Measurements from ENCODE around the gene EVX1.

The EVX1 gene

DNA sequence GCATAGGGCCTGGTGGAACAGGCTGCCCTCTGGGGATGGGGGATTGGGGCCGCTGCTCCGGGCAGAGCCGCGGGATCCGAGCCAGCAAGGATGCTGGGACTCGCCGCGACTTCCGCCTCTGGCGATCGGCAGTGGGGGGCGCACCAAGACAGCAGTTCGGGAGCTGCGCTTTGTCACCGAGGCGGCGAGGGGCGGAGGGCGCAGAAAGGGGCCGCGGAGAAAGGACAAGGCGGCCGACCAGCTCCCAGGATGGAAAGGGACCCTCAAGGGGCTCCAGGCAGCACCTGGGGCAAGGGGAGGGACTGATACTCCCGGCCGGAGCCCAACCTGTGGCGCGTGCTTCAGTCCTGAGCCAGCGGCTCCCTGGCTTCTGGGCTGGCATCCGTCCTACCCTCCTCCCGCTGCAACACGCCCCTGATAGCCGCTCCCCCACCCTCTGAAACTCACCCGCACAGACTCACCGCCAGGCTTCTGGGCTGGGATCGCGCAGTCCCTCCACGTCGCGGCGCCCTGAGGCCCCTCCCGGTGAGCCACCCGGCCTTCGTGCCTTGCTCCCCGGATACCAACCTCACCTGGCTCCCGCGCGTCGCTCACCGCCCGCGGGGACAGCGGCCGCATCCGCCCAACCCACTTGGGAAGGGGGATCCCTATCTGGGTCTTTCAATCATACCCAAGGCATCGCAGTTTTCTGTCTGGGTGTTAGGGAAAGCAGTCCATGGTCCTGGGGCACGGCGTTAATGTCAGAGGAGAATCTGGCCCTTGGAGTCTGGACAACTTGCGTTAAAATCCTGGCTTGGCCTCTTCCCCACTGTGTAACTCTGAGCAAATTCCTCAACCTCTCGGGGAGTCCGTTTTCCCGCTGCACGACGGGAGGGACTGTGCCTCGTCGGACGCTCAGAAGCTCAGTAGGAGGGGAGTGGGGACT is 7.0 kb upstream of the EVX1 start:
- DNase-seq, result peak; percentile 43

DNA sequence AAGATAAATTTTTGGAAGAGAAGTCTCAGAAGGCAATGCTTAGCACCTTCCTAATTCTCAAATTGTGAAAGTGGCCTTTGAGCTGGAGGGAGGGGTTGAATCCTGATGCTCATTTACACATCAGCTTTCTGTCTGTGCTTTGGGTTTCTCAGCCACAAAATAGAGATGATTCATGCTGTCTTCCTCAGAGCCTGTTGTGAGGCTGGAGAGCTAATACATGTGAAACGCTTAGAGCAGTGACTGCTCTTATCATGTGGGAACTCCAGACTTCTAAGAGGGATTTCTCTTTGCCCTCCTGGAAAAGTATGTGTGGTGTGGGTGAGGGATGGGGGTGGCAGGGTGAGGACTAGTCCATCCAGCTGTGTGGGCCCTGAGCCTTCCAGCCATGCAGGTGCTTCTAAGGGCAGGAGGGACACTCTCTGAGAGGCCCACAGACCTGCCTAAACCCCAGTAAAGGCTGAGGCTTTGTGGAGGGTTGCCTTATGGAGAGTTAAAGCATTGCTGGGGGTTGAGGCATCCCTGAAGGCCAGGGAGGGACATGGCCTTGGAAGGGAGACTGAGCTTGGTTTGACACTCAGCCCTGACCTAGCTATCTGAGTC is 4.8 kb upstream of the EVX1 start:
- DNase-seq, result no peak

GRCh38 chr7:27238979-27239386 is 3.6 kb upstream of the EVX1 start:
- no peak for DNase-seq

GRCh38 chr7:27239387-27240014 is 3.1 kb upstream of the EVX1 start:
- DNase-seq, result no peak

- no peak for DNase-seq
These were observed 2.4 kb upstream of the EVX1 start for GRCh38 chr7:27240015-27240731.

- no peak for DNase-seq
These were observed 1.2 kb upstream of the EVX1 start for GRCh38 chr7:27241189-27242056.

- no peak for DNase-seq
These were observed 448 bp upstream of the EVX1 start for GRCh38 chr7:27242154-27242553.

DNA sequence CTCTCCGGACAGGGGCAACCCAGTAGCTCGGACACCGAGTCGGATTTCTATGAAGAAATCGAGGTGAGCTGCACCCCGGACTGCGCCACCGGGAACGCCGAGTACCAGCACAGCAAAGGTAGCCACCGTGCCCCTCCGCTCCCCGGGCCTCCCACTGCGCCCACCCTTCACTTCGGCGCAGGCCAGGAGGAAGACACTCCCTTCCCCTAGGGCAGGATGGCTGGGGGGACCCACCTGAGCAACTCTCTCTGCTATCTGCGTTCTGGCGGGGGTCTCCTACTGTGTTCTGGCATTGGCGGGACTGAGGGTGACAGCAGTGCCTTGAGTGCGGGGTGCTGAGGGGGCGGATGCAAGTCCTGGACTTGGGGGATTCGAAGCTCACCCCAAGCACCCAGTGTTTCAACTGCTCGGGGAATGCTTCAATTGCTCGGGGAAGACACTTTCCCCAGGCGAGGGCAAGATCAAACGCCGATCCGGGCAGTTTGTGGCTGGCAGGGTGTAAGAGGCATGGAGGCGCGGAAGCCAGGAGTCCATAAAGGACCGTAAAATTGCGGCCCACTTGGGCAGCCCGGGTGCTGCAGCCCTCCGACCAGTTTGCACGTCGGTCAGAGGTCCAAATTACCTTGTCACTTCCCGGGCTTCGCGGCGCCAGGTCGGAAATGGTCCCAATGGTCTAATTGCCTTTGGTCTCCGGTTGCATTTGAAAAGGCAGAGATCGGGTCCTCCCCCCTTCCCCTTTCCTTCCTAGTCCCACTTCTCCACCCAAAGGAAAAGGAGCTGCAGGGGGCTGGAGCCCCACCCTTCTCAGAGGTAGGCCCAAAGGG is 950 bp downstream of the EVX1 start:
- DNase-seq, result no peak

GRCh38 chr7:27244488-27245123 is 2.0 kb downstream of the EVX1 start:
- no peak for DNase-seq

GRCh38 chr7:27245124-27245797 is 2.7 kb downstream of the EVX1 start:
- DNase-seq, result no peak

DNA sequence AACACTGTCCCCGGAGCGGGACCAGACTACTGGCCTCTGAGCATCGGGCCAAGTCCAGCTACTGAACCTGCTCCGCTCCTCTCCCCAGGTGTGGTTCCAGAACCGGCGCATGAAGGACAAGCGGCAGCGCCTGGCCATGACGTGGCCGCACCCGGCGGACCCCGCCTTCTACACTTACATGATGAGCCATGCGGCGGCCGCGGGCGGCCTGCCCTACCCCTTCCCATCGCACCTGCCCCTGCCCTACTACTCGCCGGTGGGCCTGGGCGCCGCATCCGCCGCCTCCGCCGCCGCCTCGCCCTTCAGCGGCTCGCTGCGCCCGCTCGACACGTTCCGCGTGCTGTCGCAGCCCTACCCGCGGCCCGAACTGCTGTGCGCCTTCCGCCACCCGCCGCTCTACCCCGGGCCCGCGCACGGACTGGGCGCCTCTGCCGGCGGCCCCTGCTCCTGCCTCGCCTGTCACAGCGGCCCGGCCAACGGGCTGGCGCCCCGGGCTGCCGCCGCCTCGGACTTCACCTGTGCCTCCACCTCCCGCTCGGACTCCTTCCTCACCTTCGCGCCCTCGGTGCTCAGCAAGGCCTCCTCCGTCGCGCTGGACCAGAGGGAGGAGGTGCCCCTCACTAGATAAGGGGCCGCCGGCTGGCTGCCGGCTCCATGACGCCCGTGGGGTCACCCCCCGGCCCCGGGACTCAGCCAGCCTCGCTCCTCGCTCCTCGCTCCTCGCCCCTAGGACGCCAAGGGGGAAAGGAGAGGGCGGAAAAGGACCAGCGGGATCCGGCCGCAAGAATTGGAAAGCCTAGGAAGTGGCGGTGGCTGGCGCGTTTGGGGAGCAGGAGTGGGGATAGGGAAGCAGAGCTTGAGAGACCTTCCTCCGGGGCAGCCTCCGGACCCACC is 3.4 kb downstream of the EVX1 start:
- DNase-seq, result peak; percentile 22

- DNase-seq, result no peak
These were observed 4.4 kb downstream of the EVX1 start for GRCh38 chr7:27247000-27247399.

GRCh38 chr7:27247452-27248426 is 5.1 kb downstream of the EVX1 start:
- no peak for DNase-seq

GRCh38 chr7:27248427-27248806 is 5.8 kb downstream of the EVX1 start:
- DNase-seq, result no peak

DNA sequence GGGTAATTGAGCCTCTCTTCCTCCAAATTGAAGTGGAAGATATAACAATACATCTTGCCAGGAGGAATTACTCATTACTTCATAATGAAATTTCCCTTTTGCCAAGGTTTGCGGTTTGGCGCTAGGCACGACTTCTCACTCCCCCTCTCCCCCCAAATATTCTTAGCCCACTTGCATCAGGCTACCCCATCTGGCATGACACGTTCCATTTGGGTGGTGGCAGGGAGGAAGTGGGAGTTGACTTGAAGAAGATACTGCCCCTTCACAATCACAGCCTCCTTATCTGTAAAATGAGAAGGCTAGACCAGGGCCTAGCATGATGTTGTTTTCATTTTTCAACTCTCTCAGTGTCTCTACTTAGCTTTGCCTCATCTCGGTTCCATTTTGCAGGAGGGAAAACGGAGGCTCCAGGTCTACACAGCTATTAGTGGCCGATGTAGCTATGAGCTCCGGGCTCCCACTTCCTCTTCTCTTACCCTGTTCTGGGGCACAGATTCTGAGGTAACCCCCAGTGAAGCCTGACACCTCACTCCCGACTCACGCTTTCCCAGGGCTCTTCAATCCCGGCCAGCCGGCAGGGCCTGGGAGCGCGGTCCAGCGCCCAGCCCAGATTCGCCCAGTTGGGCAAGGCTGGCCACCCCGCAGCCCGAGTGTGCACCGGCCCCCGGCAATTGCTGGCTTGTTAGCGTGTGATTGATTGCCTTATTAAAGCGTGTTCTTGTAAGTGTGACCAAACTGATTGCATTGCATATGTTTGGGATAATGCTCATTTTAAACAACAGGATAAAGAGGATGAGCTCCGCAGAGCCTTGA is 6.5 kb downstream of the EVX1 start:
- DNase-seq, result no peak

DNA sequence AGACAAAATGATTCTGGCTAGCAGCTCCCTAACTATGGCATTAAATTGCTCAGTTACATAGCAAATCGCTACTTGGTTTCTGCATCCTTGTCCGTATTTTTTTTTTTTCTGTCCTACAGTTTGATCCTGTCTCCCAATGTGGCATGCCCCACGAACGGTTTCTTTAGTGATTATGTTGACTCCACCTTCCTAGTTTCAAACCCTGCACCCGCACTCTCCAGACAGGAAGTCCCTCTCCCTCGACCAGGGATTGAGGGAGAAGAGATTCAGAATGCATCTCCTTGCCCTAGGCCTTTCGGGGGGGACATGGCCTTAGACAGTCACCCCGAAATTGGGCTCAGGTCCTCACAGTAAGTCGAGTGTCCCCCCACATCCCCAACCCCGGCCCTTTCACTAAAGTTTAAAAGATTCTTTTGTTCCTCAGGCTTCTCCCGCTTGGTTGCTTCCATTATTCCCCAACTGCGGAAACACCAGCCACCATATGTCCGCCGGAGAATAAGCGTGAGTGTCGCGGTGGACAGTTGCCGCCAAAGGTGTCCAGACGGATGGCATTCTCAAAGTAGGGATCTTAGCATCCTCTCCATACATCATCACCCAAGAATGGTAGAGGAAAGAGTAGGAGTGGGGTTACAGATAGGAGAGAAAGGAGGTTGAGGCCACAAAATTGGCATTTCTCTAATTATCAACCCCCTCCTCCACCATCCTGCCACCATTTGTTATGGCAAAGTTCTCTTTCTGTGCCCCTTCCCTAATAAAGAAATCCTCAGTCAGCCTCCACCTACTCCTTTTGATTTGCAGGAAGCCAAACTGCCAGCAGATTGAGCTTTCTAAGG is 7.3 kb downstream of the EVX1 start:
- no peak for DNase-seq
